COLO668 (cell line): ENCODE results near the gene ZNF724.
"Not testable (repeated sequence)": the region's sequence is repeated elsewhere in the genome, so short reads cannot be mapped to it uniquely, and the experiment has no call there.

Experiments used
- DNase-seq: peaks from one replicate; lab custom pipeline; 2025; ENCODE audit not compliant: unreplicated experiment; lab: John Stamatoyannopoulos, UW

Gene ZNF724

DNA sequence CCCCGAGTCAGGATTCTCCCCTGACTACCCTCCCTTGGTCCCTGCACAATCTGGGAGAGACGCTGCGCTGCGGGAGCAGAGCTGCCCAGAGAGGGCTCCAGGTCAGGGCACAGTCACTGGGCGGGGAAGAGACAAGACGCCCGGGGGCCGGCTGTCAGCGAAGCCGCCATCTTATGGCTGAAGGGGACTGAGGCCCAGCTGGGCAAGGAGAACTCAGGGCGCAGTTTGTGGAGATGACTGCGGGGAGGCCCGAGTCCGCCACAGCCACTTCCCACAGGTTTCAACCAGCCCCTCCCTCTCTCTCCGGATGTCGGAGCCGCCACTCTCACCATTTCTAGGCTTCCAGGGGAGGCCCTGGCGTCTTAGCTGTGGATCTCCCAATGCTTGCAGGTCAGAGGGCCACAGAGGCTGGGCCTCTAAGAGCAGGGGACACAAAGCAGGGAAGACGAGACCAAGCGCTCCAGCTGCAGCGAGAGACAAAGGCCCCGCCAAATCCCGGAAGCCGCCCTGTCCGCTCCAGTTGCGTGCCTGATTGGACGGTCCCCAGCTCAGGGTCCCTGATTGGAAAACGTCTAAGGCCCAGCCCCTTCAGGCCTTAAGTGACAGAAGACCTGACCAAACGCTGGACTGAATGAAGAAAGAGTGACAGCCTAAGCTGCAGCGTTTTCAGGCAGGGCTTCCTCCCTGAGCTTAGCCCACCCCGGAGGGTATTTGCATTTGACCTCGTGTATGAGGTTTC lies at the start of gene ZNF724:
Gene ZNF724, minus strand, starts transcription at position 484 of the 739 bp plus-strand sequence. Its CDS starts 152 bp downstream, at position 332.
- DNase-seq, result peak; percentile 92

DNA sequence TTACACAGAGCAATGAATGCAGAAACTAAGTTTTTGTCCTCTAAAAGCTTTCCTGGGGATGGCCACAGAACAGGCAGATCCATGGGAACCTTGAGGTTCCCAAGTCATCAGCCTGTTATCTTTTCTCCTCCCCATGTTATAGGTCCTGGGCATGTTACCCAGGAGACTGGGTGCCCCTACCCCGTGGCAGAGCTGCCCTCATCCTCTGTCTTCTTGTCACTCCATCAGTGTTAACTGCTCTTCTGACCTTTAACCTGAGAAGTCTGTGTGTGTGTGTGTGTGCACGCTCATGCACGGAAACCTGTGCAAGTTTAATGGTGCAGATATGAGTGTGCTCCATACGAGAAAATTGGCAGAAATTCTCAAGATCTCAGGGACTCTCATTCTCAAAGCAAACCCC lies 43.9 kb upstream of the ZNF724 start:
- DNase-seq, result no peak

DNA sequence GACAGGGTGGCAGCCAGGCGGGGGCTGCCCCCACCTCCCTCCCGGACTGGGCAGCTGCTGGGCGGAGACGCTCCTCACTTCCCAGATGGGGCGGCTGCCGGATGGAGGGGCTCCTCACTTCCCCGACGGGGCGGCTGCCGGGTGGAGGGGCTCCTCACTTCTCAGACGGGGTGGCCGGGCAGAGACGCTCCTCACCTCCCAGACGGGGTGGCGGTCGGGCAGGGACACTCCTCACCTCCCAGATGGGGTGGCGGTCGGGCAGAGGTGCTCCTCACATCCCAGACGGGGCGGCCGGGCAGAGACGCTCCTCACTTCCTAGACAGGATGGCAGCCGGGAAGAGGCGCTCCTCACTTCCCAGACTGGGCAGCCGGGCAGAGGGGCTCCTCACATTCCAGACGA lies 39.8 kb upstream of the ZNF724 start:
- not testable (repeated sequence) for DNase-seq

DNA sequence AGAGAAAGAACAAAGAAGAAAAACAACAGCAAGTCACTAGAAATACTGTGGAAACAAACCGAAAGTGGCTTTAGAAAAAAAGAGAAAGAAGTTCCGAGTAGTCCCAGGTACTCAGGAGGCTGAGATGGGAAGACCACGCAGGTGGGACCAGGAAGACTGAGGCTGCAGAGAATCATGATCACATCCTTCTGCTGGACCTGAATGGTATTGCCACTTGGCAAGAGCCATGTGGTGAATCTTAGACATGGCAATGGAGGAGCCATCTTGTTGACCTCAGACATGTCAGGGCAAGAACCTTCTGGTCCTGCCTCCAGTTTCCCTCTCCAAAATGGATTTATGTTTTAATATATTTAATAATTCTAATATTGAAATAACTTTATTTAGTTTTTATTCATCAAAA lies 37.4 kb upstream of the ZNF724 start:
- DNase-seq, result no peak

DNA sequence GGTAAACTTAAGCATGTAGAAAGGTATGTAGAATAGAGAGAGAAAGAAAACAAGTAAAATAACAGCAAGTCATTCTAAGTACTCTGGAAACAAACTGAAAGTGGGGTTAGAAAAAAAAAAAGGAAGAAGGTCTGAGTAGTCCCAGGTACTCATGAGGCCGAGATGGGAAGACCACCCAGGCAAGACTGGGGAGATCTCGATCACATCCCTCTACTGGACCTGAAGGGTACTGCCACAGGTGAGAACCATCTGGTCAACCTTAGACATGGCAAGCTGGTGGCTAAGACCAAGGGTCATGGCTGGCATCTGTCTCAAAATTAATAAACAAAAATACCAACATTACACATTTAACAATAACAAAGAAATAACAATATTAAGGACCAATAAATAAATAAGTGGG lies 36.3 kb upstream of the ZNF724 start:
- DNase-seq, result no peak

DNA sequence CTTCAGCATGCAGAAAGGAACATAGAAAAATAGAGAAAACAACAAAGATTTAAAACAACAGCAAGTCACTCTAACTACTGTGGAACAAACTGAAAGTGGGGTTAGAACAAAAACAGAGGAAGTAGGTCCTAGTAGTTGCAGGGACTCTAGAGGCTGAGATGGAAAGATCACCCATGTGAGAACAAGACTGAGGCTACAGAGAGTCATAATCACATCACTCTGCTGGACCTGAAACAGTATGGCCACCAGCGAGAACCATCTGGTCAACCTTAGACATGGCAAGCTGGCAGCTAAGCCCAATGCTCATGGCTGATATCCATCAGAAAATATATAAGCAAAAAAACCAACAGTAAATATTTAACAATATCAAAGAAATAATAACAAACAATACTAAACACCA lies 35.8 kb upstream of the ZNF724 start:
- DNase-seq, result no peak

DNA sequence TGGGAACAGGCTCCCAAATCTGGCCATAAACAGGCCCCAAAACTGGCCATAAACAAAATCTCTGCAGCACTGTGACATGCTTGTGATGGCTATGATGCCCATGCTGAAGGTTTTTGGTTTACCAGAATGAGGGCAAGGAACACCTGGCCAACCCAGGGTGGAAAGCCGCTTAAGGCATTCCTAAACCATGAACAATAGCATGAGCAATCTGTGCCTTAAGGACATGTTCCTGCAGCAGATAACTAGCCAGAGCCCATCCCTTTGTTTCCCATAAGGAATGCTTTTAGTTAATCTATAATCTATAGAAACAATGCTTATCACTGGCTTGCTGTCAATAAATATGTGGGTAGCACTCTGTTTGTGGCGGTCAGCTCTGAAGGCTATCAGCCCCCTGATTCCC lies 35.1 kb upstream of the ZNF724 start:
- DNase-seq, result not testable (repeated sequence)

DNA sequence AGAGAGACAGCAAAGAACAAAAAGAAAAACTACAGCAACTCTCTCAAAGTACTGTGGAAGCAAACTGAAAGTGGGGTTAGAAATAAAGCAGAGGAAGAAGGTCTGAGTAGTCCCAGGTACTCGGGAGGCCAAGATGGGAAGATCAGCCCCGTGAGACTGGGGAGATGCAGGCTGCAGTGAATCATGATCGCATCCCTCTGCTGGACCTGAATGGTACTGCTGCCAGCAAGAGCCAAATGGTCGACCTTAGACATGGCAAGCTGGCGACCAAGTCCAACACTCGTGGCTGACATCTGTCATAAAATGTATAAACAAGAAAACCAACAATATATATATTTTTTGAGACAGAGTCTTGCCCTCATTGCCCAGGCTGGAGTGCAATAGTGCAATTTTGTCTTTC lies 33.7 kb upstream of the ZNF724 start:
- peak; percentile 47 for DNase-seq

DNA sequence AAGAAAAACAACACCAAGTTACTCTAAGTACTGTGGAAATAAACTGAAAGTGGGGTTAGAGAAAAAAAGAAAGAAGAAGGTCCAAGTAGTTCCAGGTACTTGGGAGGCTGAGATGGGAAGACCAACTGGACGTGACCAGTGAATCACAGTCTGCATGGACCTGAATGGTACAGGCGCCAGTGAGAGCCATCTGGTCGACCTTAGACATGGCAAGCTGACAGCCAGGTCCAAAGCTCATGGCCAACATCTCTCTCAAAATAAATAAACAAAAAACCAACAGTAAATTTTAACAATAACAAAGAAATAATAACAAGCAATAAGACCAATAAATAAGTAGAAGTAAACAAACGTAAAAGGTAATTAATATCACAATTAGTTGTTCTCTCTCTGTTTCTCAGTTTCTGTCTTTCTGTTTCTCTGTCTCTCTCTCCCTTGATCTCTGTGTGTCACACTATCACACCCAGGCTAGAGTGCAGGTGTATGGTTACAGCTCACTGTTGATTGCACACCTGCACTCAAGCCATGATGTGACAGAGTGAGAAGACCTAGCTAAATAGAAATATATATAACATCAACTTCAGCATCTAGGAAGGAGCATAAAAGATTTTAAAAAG lies 31.6 kb upstream of the ZNF724 start:
- no peak for DNase-seq

DNA sequence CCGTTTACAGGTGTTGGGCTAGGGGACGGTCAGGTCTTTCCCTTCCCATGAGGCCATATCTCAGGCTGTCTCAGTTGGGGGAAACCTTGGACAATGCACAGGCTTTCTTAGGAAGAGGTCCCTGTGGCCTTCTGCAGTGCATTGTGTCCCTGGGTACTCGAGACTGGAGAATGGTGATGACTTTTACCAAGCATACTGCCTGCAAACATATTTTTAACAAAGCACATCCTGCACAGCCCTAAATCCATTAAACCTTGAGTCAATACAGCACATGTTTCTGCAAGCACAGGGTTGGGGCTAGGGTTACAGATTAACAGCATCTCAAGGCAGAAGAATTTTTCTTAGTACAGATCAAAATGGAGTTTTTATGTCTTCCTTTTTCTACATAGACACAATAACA lies 27.9 kb upstream of the ZNF724 start:
- not testable (repeated sequence) for DNase-seq

DNA sequence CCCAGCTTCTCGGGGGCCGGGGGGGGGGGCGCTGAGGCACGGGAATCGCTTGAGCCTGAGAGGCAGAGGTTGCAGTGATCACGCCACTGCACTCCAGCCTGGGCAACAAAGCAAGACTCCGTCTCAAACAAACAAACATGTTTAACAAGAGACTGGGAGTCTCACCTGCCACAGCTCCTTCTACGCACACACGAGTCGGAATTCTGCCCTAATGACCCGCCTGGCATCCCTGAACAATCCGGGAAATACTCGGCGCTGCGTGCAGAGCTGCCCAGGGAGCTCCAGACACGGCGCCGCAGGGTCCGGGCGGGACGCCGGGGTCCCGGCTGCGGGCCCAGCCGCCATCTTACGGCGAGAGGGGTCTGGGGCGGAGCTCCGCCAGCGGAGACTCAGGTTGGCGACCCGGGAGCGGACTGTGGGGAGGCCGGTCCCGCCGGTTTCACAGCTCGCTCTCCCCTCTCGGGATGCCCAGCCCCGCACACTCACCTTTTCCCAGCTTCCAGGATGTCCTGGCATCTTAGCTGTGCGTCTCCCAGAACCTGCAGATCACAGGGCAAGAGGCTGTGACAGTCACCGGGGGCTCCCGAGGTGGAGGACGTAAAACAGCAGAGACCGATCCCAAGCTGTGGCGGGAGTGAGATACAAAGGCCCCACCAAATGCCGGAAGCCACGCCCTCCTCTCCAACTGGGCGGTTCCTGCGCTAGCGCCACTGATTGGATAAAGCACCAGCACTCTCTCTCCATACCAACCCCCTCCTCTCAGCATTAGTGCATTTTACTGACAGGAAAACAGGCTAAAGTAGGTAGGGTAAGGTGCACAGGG lies 23.6 kb upstream of the ZNF724 start:
- peak; percentile 90 for DNase-seq

DNA sequence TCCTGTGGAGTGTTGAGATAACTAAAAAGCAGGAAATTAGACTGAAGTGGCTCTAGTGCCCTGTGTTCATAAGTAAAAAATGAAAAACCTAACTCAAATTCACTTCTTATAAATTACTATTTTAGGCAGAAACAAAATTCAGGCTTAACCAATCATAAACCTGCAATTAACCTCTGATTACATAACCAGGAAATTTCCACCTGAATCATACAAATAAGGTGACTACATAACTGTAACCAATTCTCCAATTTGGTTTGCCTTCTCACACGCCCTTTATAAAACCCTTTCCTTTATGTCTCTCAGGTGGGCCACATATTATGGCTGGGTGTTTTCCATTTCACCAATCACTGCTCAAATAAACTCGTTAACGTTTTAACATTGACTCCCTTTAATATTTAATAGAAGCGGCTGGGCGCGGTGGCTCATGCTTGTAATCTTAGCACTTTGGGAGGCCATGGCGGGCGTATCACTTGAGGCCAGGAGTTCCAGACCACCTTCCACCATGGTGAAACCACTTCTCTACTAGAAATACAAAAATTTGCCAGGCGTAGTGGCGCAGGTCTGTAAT lies 22.9 kb upstream of the ZNF724 start:
- DNase-seq, result peak; percentile 30

DNA sequence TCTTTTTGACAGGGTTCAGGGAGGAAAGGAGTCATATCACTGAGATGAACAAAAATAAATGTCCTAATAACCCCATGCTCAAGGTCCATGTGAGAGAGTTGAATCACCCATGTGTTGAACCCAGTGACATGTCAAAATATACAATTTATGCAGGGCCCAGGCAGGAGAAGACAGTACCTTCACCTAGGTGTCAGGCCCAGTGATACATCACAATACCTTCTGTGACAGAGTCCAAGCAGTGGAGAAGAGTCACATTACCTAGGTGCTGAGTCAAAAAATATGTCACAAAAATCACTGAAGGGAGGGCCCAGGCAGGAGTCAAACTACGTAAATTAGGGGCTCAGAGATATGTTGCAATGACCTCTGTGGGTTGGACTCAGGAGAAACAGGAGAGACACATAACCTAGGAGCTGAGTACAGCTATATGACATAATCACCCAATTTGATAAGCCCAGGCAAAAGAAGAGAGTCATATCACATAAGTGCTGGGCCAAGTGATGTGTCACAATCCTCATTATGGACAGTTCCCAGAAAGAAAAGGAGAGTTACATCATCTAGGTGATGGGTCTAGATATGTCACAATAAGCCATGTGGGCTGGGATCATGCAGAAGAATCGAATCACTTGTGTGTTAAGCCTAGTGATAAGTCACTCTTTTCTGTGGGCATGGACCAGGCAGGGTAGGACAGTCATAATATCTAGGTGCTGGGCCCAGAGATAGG lies 13.8 kb upstream of the ZNF724 start:
- DNase-seq, result no peak

DNA sequence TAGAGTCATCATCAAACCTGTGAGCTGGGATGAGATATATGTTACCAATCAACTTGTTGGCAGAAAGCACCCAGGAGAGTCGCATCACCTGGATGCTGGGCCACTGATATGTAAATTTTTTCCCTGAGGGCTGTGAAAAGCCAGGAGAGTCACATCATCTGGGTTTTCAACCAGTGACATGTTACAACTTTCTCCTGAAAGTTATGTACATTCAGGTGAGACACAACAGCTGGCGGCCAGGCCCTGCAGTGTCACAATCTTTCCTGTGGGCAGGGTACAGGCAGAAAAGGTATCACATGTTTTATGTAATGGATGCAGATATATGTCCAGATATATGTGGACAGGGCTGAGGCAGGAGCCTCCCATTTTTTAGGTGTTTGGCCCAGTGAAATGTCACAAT lies 13.2 kb upstream of the ZNF724 start:
- DNase-seq, result no peak

DNA sequence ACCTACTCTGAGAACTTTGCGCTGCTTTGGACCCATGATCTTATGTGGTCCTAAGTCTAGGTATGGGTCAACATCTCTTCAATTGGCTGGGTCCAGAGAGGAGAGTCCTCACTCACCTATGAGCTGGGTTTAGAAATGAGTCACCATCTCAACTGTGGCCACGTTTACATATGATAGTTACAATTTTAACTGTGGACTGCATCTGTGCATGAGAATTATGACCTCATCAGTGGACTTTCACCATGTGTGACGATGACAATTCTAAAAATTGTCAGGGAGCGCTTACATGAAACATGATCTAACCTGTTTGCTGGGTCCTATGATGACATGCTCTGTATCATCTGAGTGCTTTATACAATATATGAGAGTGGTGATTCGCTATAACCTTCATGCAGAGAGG lies 12.7 kb upstream of the ZNF724 start:
- DNase-seq, result no peak

DNA sequence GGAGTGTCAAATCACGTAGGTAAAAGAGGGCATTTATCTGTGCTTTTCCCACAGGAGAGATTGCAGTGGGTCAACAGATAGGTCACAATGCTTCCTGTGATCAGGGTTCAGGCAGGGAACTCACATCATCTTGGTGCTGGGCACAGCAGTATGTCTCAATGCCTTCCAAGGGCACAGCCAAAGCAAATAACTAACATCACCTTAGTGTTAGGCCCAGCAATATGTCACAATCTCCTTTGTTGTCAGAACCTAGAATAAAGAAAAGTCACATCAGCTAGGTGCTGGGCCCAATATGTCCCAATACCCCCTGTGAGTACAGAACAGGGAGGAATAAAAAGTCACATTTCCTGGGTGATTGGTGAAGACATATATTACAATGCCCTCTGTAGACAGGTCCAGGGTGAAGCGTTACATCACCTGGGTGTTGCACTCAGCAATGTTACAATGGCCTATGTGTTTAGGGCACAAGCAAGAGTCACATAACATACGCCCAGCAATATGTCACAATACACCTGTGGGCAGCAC lies 11.4 kb upstream of the ZNF724 start:
- no peak for DNase-seq

DNA sequence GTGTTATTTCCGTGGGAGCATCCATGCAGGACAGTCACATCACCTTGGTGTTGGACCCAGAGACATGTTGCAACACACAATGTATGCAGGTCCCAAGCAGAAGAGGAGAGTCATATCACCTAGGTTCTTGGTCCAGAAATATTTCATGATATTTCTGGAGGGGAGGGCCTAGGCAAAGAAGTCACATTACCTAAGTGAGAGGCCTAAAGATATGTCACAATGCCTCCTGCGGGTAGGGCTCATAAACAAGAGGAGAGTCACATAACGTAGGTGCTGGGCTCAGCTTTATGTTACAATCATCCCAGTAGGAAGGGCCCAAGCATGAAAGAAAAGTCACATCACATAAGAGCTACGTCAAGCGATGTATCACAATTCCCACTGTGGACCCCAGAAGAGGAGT lies 10.8 kb upstream of the ZNF724 start:
- DNase-seq, result no peak

DNA sequence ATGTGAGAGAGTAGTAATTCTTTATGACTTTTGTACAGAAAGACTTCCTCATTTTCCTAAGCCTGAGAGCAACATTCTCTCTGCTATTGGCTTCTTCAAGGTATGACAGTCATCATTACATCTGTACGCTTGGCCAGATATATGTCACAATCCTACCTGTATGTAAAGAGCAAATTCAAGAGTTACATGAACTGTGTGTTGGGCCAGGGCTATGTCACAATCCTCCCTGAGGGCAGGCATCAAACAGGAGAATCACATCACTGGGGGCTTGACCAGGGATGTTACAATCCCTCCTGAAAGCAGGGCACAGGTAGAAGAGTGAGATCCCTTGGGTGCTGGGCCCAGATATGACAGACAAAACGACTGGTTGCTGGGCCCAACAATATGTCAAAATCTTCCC lies 9.8 kb upstream of the ZNF724 start:
- no peak for DNase-seq

DNA sequence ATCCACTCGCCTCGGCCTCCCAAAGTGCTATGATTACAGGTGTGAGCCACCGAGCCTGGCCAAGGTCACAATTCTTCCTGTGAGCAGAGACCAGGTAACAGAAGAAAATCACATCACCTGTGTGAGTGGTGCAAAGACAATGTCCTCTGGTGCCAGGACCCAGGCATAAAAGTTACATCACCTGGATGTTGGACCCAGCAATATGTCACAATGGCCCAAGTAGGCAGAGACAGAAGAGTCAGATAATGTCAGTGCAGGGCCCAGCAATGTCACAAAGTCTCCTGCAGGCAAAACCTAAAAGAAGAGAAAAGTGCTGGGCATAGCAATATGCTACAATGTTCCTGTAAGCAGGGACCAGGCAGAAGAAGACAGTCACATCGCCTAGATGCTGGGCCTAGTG lies 5.5 kb upstream of the ZNF724 start:
- no peak for DNase-seq

DNA sequence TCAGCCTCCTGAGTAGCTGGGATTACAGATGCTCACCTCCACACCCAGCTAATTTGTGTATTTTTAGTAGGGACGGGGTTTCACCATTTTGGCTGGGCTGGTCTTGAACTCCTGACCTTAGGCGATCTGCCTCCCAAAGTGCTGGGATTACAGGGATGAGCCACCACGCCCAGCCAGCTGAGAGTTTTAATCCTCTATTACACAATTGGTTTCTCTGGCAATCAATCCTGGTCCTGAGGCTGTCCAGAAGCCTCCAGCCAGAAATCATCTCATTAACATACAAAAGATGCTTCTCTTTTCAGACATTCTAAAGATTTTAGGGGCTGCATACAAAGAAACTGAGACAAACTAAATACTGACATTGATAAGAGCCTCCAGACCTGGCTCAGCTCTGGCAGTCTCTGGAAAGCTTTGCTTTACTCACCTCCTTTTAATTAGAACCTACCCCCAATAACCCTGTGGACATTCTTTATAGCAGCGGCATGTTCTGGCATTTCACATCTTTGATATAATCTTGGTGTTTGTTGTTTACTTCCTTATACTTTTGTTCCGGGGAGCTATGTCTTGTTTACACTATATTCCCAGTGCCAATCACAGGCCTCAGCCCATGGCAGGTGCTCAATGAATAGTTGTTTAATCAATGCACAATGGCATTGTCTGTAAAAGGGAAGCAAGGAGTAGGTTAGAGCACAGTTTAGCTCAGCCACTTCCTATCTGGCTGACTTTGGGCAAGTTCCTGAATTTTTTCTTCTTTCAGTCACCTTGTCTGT lies 4.1 kb upstream of the ZNF724 start:
- peak; percentile 15 for DNase-seq
